Small intestine (tissue), 7 donors: ENCODE results near the gene MCL1. TPM values are rescaled to one million over a fixed set of nuclear protein-coding genes. Genes with fewer than 3 reads are reported as not detected.
A peak's percentile ranks its signal among the peaks of the same experiment; 100 is the strongest.

Experiments used
- DNase-seq, 2 donors: peaks; one replicate each; pipeline versions ENCODE4 v3.0.0 to v3.0.0-alpha.2; 2013
- FAIRE-seq: peaks from 2 replicates; lab custom pipeline; 2012; peaks lifted over from hg19 to GRCh38; lab: Jason Lieb, UNC
- H3K27ac ChIP-seq, 3 donors: one replicate each; pipeline ENCODE4 v1.5.1; 2013; ENCODE audit warnings: low read length in 2 of 3, mild to moderate bottlenecking in 2 of 3, control low read depth in 1 of 3, inconsistent platforms in 1 of 3, low read depth in 1 of 3, moderate library complexity in 1 of 3
- H3K27me3 ChIP-seq, 3 donors: one replicate each; pipeline ENCODE4 v1.6.1; 2013; ENCODE audit warnings: low read length in 3 of 3, inconsistent platforms in 1 of 3; ENCODE audit not compliant: control insufficient read depth in 3 of 3, insufficient read depth in 3 of 3
- H3K36me3 ChIP-seq, 3 donors: one replicate each; pipeline ENCODE4 v1.6.1; 2013; ENCODE audit warnings: low read length in 3 of 3, inconsistent platforms in 1 of 3, low read depth in 1 of 3, mild to moderate bottlenecking in 1 of 3, moderate library complexity in 1 of 3; ENCODE audit not compliant: control insufficient read depth in 3 of 3, insufficient read depth in 2 of 3
- H3K4me1 ChIP-seq, 3 donors: one replicate each; pipeline ENCODE4 v1.6.1; 2013; ENCODE audit warnings: low read length in 2 of 3, inconsistent platforms in 1 of 3, low read depth in 1 of 3, mild to moderate bottlenecking in 1 of 3, moderate library complexity in 1 of 3; ENCODE audit not compliant: control insufficient read depth in 3 of 3, insufficient read depth in 2 of 3
- H3K4me3 ChIP-seq, 3 donors: one replicate each; pipeline ENCODE4 v1.5.1; 2013; ENCODE audit warnings: low read length in 3 of 3, control low read depth in 1 of 3, inconsistent platforms in 1 of 3, low read depth in 1 of 3, mild to moderate bottlenecking in 1 of 3, moderate library complexity in 1 of 3
- H3K9me3 ChIP-seq, 2 donors: one replicate each; pipeline ENCODE4 v1.6.1; 2013; ENCODE audit warnings: low read depth in 1 of 2, low read length in 1 of 2; ENCODE audit not compliant: control insufficient read depth in 2 of 2, insufficient read depth in 1 of 2
- WGBS, 3 donors: extraction: QIAGEN DNeasy Blood & Tissue Kit; methylation state at CpG; one replicate each; pipeline ENCODE4 v1.1.7; 2013; 5-methylcytosine and 5-hydroxymethylcytosine counted together
- polyA plus RNA-seq, 4 donors: library from polyadenylated mRNA; stranded (reverse) in 3 of 4; unstranded in 1 of 4; fragments of 200-250 nt in 3 of 4; fragments of 120-200 nt in 1 of 4; gene quantifications; one replicate each; pipeline versions ENCODE4 v1.2.1 to v1.2.3, GENCODE V29; 2013
- donor health status: healthy with polysubstance abuse.
- donor health status: control.
- donor health status: control.
- donor health status: Bipolar disorder and iron deficiency.
- donor health status: healthy.

Gene MCL1
- polyA plus RNA-seq, 4 donors = 87.0 to 189 (median 105) TPM

GRCh38 chr1:150563340-150564038, 15.9 kb downstream of the MCL1 start:
- H3K27ac ChIP-seq = peak overlapping the region; percentile 68 to 100 (median 100)
- FAIRE-seq (no peak), DNase-seq (peak; percentile 37 to 62)
- no peaks in the 10 kb centered on the region for H3K9me3 ChIP-seq
- peaks cover 0 to 19% (median 0%) of the 10 kb centered on the region in 3 donors for H3K36me3 ChIP-seq
- 17 to 27% (median 19%) methylated on average over 4 of the region's 4 CpGs for WGBS, 3 donors
- H3K4me1 ChIP-seq = peaks cover 7 to 69% (median 33%) of the 10 kb centered on the region in 3 donors
- peak overlapping the region in 1 of 3 donors; percentile 5 for H3K4me3 ChIP-seq
- H3K27me3 ChIP-seq = no peaks in the 10 kb centered on the region

DNA sequence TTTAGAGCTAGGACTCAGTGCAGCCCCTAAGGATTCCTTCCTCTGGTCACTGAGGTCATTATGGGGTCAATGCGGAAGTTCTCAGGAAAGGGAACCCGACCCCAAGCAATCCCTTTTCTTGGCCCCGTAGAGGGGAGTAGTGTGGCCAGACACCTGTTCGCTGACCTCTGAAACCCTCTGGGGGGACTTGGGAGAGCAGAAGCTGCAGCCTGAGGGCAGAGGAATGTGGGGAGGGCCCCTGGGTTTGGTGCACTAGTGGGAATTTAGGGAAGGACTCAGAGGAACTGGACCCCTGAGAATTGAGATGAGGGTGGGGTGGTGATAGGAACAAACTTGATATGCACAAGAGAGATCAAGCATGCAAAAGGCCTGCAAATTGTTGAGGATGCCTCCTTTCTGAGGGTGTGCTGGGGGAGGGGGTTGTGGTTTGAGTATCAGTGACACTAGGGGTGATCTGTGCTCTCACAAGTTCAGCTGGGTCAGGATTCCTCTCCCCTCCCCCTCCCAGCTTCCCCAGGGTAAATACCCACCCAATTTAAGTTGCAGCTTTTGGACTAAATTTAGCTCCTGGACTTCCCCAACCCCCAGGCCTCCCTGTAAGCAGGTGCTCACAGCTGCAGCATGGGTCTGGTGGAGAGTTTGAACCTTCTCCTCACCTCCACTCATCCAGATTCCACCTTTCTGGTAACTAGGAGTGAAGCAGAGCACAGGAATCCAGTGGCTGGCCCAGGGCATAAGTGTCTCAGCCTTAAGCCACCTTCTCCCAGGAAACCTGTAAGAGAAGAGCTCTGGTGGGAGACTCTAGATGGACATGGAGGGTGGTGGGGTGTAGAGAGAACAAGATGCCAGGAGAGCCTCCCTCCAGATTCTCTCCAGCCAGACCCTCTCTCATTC, 16.7 kb downstream of the MCL1 start:
- 11 to 13% (median 12%) methylated on average over 4 of the region's 4 CpGs for WGBS, 3 donors
- Histone ChIP-seq H3K27ac (peak overlapping the region; percentile 99 to 100 (median 100)), H3K4me3 (peak overlapping the region in 2 of 3 donors; percentile 55 to 67), H3K9me3 (no peaks in the 10 kb centered on the region), H3K36me3 (peaks cover 0 to 27% (median 0%) of the 10 kb centered on the region in 3 donors), H3K27me3 (no peaks in the 10 kb centered on the region), H3K4me1 (peaks cover 5 to 61% (median 29%) of the 10 kb centered on the region in 3 donors)
- peak; percentile 43 to 44 for DNase-seq
- no peak for FAIRE-seq

DNA sequence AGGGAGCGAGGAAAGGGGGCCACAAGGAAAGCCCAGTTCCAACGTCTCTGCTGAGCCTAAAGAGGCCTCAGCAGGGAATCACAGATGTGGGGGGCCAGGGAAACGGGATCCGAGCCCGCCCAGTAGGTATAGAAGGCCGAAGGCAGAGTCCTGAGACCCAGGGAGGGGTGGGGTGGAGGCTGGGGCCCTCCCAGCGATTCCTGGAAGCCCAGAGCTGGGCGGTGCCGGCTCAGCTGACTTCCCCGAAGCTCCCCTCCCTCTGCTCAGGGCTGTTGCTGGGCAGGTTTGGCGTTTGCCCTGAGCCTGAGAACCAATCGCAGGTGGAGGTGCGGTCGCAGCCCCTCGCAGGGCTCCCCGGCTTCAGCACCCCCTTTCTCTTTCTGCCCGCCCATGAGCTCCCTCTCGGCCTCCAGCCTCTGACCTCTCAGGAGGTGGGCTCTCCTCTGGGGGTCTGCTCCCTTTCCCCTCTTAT, 17.4 kb downstream of the MCL1 start:
- 0% methylated on average over 17 to 18 of the region's 18 CpGs for WGBS, 3 donors
- FAIRE-seq (no peak), DNase-seq (peak; percentile 97 to 98)
- H3K27ac ChIP-seq = peak overlapping the region; percentile 99 to 100 (median 100)
- H3K4me3 ChIP-seq = peak overlapping the region; percentile 35 to 67 (median 55)
- no peaks in the 10 kb centered on the region for H3K9me3 ChIP-seq
- H3K36me3 ChIP-seq = peaks cover 0 to 34% (median 0%) of the 10 kb centered on the region in 3 donors
- no peaks in the 10 kb centered on the region for H3K27me3 ChIP-seq
- H3K4me1 ChIP-seq = peaks cover 4 to 55% (median 29%) of the 10 kb centered on the region in 3 donors

DNA sequence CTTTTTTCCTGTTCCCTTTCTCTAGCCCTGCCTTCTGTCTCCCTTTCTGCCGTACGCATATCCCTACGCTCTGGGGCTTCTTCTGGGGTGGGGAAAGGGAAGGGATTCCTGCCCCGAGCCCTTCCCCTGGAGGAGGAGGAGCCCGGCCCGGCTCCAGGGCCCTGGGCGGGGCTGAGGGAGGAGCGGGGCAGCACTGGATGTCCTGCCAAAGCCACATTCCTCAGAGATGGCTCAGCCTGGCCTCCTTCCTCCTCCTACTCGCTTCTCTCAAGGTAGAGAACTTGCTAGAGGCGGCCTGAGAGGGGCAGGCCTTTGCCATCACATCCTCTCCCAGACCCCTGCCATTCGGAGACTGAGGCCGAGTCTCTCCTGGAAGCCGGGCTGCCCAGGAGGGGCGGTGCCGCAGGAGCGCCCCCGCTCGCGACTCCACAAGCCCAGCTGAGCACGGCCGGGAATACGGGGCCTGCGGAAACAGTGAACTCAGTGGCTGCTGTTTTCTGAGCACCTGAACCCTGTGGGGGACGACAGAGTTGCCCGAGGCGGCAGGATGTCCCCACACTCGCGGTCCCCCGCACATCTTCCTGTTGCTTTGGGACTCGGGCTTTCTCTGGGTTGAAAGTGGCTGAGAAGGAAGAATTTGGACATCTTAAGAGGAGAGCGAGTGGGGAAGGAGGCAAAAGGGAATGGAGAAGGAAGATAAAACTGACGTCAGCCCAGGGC, 18.0 kb downstream of the MCL1 start:
- Histone ChIP-seq H3K36me3 (peaks cover 0 to 32% (median 0%) of the 10 kb centered on the region in 3 donors), H3K27ac (peak overlapping the region; percentile 99 to 100 (median 100)), H3K4me1 (peaks cover 4 to 49% (median 28%) of the 10 kb centered on the region in 3 donors), H3K9me3 (no peaks in the 10 kb centered on the region), H3K4me3 (peak overlapping the region; percentile 35 to 67 (median 55)), H3K27me3 (no peaks in the 10 kb centered on the region)
- DNase-seq (peak; percentile 97), FAIRE-seq (no peak)
- 0 to 1% (median 1%) methylated on average over 31 to 32 of the region's 32 CpGs for WGBS, 3 donors

GRCh38 chr1:150560576-150561253, 18.7 kb downstream of the MCL1 start:
- H3K9me3 ChIP-seq = no peaks in the 10 kb centered on the region
- peak overlapping the region; percentile 99 to 100 (median 100) for H3K27ac ChIP-seq
- peaks cover 4 to 46% (median 24%) of the 10 kb centered on the region in 3 donors for H3K4me1 ChIP-seq
- FAIRE-seq (no peak), DNase-seq (peak in 1 of 2 donors; percentile 90)
- H3K27me3 ChIP-seq = no peaks in the 10 kb centered on the region
- peak overlapping the region; percentile 32 to 67 (median 55) for H3K4me3 ChIP-seq
- peaks cover 0 to 37% (median 0%) of the 10 kb centered on the region in 3 donors for H3K36me3 ChIP-seq
- 14 to 16% (median 15%) methylated on average over 17 of the region's 17 CpGs for WGBS, 3 donors

DNA sequence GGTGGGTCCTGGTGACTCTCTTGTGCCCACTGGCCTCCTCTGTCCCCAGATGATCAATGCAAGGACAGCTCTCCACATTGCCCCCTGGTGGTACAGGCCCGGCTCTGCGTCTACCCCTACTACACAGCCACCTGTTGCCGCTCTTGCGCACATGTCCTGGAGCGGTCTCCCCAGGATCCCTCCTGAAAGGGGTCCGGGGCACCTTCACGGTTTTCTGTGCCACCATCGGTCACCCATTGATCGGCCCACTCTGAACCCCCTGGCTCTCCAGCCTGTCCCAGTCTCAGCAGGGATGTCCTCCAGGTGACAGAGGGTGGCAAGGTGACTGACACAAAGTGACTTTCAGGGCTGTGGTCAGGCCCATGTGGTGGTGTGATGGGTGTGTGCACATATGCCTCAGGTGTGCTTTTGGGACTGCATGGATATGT, 19.4 kb downstream of the MCL1 start:
- Histone ChIP-seq H3K27ac (peak overlapping the region; percentile 99 to 100 (median 100)), H3K4me1 (peaks cover 4 to 46% (median 21%) of the 10 kb centered on the region in 3 donors), H3K36me3 (peaks cover 0 to 42% (median 0%) of the 10 kb centered on the region in 3 donors), H3K9me3 (no peaks in the 10 kb centered on the region), H3K4me3 (no peak overlapping the region), H3K27me3 (no peaks in the 10 kb centered on the region)
- WGBS, 3 donors = 9 to 22% (median 14%) methylated on average over 9 of the region's 9 CpGs
- DNase-seq = peak; percentile 81 to 87
- no peak for FAIRE-seq

DNA sequence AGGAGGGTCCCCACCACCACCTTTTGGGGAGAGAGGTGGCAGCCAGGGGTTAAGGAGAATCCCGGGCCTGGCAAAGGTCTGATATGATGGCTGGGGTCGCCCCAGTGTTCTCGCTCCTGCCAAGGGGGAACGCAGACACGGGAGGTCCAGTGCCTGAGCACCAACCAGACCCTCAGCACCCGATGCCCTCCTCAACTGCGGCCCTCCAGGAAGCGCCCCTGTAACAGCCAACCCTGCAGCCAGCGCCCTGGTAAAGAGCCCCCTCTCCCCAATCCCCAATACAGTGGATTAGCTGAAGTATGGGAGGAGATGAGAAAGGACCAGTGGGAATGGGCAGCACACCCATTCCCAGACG, 19.8 kb downstream of the MCL1 start:
- H3K36me3 ChIP-seq = peaks cover 0 to 43% (median 0%) of the 10 kb centered on the region in 3 donors
- H3K27me3 ChIP-seq = no peaks in the 10 kb centered on the region
- 63 to 73% (median 71%) methylated on average over 10 of the region's 10 CpGs for WGBS, 3 donors
- DNase-seq = no peak
- H3K27ac ChIP-seq = peak overlapping the region in 1 of 3 donors; percentile 11
- FAIRE-seq = no peak
- H3K9me3 ChIP-seq = no peaks in the 10 kb centered on the region
- peaks cover 4 to 42% (median 21%) of the 10 kb centered on the region in 3 donors for H3K4me1 ChIP-seq
- H3K4me3 ChIP-seq = no peak overlapping the region
